HG03460 (cell line): ENCODE results near the gene CTDNEP1.
"Not testable (repeated sequence)": the region's sequence is repeated elsewhere in the genome, so short reads cannot be mapped to it uniquely, and the experiment has no call there.

Experiments
- ATAC-seq: cut with Tn5 transposase; IDR thresholded peaks from one replicate; pipeline ENCODE4 v1.9.1; 2021; ENCODE audit not compliant: unreplicated experiment

Gene CTDNEP1

DNA sequence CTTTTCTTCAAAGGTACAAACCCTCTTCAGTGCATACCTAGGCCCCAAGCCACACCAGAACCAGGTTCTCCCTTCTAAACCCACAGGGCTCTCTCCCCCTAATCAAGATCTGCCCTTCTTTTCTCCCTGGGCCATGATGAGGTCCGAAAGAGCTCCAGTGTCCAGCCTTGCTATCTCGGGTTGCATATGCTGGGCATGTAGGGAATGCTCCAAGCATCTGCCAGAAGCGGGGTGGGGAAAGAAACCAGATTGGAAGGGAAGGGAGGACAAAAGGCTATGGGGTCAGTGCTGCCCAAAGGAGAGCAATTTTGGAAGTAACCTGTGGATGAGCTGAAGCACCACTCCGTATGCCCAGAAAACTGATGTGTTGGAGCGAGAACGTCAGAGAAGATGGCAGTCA is 2.3 kb downstream of the CTDNEP1 start:
- no peak for ATAC-seq

- ATAC-seq, result no peak
These were observed 2.7 kb downstream of the CTDNEP1 start for GRCh38 chr17:7248796-7249195.

- ATAC-seq, result no peak
These were observed 4.8 kb downstream of the CTDNEP1 start for GRCh38 chr17:7246779-7247178.

GRCh38 chr17:7243838-7244237 is 7.7 kb downstream of the CTDNEP1 start:
- ATAC-seq, result not testable (repeated sequence)

DNA sequence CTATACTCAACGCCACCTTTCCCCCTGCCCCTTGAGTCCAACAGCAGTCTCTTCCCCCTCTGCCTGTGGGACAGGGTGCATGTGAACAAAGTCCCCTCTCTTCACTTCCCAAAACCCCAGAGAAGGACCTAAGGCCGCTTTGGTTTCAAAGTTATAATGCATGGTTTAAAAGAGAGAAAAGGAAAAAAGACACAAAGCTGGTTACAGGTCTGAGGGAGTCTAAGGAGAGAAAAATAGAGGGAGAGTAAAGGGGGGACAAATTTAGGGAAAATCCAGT is 8.1 kb downstream of the CTDNEP1 start:
- no peak for ATAC-seq

DNA sequence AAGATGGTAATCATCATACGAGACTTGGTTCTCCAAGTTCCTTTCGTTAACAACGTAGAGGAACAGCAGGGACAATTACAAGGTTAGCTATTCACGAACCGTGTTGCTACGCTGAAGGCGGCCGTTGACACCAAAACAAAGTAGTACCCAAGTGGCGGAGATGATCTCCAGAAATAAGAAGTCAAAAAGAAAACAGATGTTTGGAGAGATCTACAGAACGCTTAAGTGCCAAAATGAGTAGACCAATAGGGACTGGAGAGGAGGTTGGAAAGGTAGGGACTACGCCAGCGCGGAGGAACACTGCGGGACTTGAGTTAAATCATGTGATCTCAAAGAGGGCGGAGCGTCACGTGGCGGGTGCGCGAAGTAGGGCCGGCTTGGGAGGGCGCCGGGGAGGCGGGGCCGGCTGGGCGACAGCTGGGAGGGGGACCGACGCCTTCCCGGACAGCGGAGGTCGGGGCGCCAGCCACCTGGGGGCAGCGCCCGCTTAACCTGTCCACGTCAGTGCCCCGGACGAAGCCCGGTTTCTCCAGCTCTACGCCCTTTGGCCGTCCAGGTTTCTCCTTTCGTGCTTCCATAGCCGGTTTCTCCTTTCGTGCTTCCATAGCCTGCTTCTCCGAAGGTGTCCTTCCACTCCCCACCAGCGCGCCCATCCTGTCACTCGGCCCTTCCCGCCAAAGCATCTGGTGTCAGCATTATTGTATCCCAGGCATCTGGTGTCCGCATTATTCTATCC is 8.6 kb downstream of the CTDNEP1 start:
- ATAC-seq, result peak; percentile 44

- ATAC-seq, result peak; percentile 29
These were observed 9.5 kb downstream of the CTDNEP1 start, which contains the start of gene GABARAP for GRCh38 chr17:7241783-7242716. Gene GABARAP (minus strand): TSS chr17:7242449. CDS start chr17:7242330, 119 bp downstream.

DNA sequence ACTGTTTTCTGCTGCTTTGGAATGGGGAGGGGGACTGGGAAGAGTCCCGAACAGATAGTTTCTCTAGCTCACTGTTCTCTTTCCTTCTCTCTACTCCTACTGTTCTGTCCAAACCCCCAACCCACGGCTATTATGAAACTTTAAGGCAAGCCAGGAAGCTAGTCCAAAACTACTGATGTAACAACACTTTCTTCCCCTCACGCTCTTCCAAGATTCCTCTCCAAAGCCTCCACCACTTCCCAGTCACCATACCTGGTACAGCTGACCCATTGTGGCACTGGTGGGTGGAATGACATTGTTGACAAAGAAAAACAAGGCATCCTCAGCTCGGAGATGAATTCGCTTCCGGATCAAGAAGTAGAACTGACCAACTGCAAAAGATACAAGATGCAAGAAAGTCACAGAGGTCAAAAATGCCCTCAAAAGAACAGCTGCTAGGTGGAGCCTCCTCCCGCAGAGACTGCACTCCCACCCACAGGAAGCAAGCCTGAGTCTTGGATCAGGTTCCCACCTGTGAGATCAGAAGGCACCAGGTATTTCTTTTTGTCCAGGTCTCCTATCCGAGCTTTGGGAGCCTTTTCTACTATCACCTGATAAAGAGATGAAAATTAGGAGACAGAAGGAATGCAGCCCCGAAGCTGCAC is 10.3 kb downstream of the CTDNEP1 start:
- no peak for ATAC-seq

GRCh38 chr17:7240375-7240774 is 11.2 kb downstream of the CTDNEP1 start:
- no peak for ATAC-seq

DNA sequence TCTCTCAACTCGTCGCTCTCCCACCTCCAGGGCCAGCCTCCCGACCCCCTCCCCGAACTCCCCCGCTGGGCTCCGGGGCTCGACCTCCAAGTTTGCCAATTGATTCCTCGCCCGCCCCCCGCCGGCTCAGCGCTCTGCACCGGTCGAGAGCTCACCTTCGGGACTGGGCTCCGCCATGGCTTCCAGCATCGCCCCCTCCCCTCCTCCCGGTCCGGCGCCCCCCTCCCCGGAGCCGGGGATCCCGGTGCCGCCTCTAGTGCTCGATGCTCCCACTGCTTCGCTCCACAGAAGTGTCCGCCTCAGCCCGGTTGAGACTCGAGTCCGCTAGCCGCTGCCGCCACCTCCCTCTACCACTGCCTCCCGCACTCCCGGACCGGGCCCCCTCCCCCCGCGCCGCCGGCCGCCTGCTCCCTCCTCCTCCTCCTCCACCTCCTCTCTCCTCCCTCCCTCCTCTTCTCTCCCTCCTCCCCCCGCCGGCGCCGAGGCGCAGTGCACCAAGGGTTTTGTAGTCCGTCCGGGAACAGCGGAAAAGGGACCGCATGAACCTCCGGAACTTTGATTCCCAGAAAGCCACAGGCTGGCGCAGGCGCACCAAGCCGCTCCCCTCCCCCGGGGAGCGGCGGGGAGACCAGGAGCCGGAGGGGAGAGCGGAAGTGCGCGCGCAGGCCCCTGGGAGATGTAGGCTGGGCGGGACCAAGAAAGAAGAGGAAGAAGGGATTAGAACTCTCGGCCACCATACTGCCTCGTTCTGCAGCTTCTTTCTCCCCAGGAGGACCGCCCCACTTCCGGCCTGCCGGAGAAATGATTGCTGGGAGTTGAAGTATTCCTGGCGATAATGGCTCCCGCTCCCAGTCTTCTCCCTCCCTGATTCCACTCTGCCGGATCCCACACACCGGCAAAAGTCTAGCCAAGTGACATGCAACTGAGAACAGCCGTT is 12.2 kb downstream of the CTDNEP1 start, which contains the start of gene PHF23:
Gene PHF23, minus strand, starts transcription at position 367 of the 937 bp plus-strand sequence. Its CDS starts 178 bp downstream, at position 189.
- peak; percentile 36 for ATAC-seq

GRCh38 chr17:7238420-7239090 is 13.0 kb downstream of the CTDNEP1 start:
- no peak for ATAC-seq

DNA sequence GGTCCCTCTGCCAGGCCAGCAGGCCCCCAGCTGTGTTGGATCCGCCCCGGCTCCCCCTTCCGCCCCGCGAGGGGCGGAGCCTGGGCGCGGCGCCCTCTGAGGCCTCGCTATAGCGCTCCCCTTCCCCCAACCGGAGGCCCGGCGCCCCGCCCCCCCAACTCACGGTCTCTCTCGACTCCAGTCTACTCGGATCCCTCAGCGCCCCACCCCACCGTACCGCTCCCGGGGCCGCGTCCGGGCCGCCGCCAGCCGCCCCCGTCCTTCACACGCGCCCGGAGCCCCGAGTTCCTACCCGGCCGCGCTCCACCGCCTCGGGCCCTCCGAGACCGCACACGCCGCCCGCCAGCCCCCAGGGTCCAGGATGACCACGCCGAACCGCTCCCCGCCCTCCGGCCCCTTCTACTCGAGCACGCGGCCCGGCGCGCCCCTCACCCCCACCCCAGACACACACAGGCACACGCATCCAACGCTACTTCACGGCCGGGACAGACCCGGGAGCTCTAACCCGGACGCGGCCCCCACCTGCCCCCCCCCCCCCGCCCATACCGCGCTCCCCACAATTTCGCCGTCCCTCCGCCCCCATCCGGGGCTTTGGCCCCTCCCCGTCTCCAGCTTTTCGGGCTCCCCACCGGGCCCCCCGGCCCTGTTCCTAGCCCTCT is 13.6 kb downstream of the CTDNEP1 start:
- ATAC-seq, result no peak

DNA sequence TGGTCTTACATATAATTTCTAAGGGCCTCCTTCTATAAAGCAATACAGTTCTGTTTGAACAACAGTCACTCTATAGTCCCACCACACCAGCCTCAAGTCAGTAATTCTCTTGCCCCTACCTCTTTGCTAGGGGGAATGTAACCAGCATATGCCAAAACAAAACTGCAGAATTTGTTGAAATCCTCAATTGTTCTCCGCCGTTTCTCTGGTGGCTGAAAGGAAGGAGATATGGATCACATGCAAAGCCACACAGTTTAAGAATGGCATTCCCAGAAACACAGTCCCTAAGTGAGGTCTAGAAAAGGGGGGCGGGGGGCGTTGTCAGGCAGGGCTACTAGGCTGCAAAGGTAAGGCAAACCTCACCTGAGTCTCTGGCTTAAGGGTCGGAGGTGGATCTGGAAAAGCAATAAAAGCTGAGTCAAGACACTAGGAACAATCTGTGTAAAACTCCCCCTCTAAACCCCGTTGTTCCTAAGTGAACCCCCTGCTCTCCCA is 14.2 kb downstream of the CTDNEP1 start:
- ATAC-seq, result no peak

DNA sequence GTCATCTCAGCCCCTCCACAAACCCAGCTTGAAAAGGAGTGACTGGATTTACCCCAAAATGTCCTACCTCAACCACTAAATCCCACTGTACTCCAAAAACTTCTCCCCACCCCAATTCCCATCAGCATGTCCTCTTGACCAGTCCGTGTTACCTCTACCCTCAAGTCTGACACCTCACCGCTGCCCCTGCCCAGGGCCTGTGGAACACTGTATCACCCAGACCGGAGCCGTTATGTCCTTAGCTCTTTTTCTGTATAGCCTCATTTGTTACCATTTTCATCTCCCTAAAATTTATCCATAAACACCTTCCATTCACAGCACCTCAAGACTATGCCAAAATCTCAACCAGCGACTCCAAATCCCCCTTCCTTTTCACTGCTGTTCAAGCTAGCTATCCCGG is 14.7 kb downstream of the CTDNEP1 start:
- ATAC-seq, result no peak

GRCh38 chr17:7235693-7236665 is 15.6 kb downstream of the CTDNEP1 start:
- ATAC-seq, result no peak

DNA sequence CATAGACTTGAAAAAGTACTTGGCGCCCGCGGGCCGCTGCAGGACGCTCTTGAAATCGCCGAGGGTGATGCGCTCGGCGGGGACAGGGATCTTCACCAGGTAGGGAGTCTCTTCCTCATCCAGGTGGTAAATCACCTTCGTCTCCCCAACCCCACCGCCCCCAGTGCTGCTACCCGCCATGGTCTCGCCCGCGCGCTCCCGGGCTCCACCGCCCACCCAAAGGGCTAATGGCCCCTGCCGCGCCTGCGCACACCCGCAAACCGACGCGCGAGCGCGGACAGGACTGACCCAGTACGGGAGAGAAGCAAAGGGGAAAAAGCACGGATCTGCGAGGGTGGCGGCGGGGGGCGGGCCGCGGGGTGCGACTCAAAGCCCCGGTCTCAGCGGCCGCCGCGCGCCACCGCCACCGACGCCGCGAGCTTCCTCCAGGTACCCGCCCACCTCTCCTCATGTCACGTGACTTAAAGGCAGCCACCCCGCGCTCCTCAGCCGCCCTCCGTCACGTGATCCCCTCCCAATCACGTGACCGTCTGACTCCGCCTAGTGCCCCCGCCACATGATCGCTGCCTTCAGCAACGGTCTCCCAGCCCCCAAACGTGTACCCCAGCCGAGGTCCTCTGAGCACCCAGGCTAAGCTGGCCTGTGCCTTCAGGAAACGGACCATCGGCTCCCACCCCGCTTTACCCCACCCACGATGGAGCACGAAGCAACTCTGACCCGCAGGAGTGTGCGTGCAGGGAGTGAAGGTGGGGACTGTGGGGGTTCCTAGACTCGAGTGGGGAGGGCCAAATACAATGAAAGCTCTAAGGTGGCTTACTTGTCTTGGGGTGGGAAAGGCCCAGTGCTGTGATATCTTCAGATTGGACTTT is 17.2 kb downstream of the CTDNEP1 start, which contains the start of gene DVL2:
Gene DVL2, minus strand, starts transcription at position 435 of the 869 bp plus-strand sequence. Its CDS starts 255 bp downstream, at position 180.
- ATAC-seq, result peak; percentile 46

DNA sequence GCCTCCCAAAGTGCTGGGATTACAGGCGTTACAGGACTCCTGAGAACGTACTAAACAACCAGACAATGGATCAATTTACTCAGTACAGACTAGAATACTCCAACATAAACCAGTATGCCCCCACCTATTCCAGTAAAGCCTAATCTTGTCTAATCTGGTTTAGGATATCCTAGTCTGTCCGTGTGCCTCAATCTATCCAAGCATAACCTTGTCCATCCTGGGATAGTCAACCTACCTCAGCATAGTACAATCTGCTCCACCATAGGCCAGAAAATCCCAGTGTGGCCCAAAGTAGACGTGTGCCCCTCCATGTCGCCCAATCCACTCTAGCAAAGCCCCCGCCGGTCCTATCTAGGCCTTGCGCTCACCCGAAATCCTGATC is 17.8 kb downstream of the CTDNEP1 start:
- no peak for ATAC-seq
